NCI-H1436 treated with DMSO at 0.1 percent for 48 hours (cell line): ENCODE results near the gene B3GALT5.
"Not testable (repeated sequence)": the region's sequence is repeated elsewhere in the genome, so short reads cannot be mapped to it uniquely, and the experiment has no call there.

Source experiments
- DNase-seq: peaks from one replicate; lab custom pipeline; 2025; lab: John Stamatoyannopoulos, UW

B3GALT5 gene

DNA sequence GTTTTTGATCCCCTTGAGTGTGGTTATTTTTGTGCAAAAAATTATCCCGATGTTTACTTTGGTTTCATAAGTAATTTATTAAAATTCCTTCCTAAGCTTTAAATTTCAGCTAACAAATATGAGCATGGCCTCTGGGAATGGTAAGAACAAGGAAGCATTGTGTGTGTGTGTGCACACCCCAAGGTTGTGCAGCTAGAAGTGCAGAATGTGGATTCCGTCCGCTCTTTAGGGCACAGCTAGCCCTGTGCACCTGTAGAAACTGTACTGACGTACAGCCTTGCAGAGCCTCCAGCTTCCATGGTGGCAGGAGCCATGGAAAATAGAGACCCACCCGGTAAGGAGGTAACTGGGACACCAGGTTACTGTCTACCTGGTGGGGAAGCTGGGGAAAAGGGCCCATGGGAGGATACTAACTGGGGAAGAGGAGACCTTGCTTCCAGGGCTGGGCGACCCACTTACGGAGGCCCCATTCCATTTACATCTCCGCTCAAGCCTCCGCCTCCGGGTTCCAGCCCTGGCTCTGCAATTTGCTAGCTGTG lies 54.7 kb downstream of the B3GALT5 start:
- DNase-seq, result no peak

DNA sequence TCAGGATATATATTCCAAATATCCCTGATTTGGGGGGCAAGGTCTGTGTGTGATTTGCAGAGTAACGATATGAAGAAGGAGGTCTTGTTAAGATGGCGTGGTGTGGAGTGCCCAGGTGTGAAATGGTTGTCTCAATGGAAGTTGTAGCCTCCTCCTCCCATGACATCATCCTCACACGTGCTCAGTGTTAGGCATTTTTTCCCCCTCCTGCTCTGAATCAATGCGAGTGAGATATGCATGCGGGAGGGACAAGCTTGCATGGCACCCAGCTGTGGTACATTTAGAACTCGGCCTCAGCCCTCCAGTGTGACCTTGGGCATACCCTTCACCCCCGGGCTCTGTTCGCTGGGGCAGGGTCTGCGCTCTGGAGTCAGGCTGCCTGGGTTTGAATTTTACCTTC lies 55.6 kb downstream of the B3GALT5 start:
- no peak for DNase-seq

DNA sequence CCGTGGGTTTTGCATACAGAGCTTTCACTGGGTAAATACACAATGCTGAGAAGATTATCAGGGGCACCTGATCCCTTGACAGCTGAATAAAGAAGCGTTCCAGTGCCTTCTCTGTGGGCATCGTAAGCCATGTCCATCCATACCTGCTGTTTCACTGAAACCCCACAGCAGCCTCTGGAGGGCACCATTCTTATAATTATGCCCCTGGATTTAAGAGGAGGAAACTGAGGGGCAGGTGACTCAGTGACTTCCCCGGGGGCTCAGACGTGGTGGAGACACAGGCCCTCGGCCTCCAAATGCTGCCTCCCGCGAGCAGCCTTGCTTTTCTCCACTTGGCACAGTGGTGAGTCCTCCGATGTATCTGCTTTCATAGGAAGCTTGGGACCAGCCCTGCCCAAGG lies 56.7 kb downstream of the B3GALT5 start:
- DNase-seq, result no peak

DNA sequence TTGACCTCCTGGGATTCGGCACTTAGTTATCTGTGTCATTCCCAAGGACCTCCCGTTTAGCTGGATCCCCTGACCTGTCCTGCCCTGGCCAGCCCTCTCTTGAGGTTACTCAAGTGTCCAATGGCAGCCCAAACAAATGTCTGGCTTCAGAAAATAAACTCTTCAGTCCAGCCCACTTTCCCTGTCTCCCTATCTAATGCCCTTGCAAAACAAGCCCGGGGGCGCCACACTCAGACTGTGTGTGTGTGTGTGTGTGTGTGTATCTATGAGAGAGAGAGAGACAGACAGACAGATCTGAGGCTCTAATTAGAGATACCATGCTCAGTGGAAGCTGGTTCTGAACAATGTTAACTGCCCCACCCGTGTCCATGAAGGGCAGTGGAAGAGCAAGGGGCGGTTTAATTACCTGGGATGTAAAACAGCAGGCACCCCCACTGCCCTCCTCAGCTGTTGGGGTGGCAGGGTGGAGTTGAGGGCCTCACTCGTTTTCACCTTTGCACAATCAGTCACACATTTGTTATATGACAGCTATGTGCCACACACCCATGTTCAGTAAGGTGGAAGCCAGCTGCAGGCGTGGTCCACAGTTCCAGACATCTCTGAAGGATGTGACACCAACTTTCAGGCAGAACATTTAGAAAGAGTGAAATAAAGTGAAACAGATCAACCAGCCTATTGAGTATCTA lies 57.4 kb downstream of the B3GALT5 start:
- DNase-seq, result no peak

DNA sequence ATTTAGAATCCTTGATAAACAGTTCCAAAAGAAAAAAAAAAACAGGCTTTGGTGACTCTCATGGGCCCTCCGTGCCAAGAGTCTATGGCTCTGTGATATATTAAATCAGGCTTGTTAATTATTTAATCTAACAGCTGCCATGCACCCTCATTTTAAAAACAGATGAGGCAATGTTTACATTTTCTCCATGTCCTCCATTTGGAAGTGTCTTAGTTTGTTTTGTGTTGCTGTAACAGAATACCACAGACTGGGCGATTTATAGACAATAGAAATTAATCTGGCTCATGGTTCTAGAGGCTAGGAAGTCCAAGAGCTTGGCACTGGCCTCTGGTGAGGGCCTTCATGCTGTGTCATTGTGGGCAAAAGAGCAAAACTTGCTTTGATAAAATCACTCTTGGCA lies 58.0 kb downstream of the B3GALT5 start:
- DNase-seq, result no peak

DNA sequence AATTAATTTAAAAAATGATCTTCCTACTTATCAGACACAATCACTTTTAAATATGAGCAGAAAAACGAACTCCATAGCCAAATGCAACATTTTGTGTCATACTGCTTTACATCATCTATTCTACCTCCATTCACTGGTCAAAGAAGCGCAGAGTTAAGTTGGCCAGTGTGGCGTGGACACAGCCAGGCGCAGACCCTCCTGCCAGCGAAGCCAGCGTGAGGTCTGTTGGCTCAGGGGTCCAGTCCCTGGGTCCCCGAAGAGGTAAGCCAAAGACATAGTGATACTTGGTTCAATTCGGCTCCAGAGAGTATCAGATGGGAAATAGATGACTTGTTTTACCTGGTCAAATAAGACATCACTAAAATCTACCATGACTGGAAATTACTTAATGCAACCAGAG lies 59.2 kb downstream of the B3GALT5 start:
- no peak for DNase-seq

DNA sequence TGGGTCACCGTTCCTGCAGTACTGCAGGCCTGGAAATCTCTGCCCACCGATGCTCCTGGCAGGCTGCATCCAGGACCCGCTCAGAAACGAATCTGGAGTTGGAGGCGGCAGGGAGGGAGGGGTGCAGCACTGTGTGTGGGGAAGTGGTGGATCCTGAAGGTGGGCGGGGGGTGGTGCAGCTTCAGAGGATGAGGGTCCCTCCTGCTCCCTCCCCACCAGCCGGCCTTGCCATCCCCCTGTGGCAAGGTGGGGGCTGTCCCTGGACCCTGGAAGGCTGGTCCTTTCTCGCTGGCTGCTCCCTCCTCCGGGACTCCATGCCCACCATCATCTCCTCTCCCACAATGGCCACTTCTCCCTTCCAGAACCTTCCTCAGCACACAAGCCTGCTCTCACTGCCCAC lies 60.4 kb downstream of the B3GALT5 start:
- DNase-seq, result no peak

DNA sequence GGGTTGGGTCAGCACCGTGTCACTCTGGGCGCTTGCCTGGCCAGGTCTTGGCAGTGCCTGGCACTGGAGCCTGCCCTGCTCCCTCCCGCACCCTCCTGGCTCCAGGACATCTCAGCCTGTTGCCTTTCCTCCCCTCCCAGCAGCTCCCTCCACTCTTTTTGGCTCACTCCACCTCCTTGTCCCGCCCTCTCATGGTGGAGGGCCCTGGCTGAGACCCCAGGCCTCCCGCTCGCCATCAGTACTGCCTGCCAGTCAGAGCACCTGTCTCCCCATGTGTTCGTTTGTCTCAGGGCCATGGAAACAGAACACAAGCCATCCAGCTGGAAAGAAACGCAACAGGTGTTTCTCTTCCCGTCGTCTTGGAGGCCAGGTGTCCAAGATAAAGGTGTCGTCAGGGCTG lies 61.0 kb downstream of the B3GALT5 start:
- no peak for DNase-seq

DNA sequence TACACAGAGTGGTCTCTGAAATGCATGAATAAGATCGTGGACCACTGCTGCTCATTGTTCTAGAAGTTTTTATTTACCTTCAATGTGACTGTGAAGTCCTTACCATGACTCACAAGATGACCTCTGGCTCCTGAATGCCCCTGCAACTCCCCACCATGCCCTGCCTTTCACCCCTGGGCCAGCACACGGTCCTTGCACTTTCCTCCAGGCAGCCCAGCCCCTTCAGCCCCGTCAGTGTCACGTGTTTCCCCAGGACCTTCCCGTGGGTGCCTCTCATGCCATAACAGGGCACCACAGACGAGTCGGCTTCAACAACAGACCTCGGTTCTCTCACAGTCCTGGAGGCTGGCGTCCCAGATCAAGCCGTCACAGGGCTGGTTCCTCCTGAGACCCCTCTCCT lies 62.1 kb downstream of the B3GALT5 start:
- no peak for DNase-seq

DNA sequence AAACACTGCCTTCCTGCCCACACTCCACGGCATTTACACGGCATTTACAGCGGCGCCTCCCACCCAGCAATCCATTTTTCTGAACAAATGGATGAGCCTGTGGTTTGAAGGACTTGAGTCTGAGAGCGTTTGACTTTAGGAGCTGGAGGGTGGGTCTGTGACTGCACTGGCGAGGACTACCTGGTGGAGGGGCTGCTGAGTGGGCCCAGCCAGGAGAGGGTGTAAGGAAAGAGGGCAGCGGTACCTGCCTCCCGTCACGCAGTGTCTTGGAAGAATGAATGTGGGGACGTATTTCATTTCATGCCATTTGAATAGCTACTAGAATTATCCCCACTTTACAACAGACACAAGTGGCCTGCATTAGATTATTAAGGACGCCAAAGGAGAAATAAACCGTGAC lies 62.9 kb downstream of the B3GALT5 start:
- no peak for DNase-seq

DNA sequence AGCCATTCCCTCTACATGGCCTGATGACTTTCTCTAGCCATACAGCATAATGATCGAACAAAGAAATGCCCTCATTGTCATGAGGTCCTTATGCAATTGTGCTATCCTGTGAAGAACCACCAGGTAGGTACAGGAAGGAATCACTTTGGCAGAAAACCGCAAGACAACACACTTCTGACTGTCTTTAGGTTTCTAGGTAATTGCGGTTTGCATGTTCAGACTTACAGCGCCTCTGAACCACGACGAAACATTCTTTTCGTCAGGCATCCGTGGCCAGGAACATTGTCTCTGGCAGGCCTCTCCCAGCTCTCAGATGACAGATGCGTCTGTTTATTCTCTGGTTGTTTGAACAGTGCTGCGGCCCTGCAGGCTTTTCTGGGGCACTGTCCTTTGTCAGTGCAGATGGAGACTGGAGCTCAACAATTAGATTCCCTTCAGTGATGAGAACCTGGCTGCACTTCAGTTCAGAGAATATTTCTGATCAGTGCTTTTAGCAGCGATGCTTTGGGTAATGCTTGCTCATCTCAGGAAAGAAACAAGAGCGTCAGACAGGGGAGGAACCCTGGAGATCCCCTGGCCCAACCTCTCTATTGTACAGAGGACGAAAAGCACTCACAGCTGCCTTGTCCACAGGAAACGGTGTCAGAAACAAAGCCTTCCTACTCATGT lies 63.4 kb downstream of the B3GALT5 start:
- peak; percentile 71 for DNase-seq

DNA sequence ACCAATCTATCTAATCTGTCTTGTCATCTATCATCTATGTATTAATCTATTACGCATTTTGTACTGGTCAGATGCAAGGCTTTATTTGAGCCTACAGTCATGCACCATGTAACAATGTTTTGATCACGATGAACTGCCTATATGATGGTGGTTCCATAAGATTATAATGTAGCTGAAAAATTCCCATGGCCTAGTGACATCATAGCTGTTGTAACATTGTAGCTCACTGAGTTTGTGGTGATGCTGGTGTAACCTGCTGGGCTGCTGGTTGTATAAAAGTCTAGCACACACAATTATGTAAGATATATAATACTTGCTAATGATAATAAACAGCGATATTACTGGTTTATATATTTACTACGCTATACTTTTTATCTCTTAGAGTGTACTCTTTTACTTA lies 67.5 kb downstream of the B3GALT5 start:
- no peak for DNase-seq

DNA sequence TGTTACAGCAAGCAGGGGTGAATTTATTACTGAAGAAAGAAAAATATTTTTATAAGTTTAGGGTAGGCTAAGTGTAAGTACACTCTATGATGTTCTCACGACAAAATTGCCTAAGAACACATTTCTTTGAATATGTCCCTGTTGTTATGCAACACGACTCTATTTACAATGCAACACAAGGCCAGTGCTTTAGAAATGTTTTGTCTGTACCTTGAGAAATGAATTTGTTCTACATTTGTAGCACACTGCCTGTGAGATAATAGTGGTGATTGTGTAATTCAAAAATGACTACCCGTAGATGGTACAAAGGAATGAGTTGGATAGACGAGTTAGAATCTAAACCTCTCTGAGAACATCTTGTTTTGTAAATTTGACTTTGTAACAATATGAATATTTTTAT lies 68.5 kb downstream of the B3GALT5 start:
- DNase-seq, result no peak

DNA sequence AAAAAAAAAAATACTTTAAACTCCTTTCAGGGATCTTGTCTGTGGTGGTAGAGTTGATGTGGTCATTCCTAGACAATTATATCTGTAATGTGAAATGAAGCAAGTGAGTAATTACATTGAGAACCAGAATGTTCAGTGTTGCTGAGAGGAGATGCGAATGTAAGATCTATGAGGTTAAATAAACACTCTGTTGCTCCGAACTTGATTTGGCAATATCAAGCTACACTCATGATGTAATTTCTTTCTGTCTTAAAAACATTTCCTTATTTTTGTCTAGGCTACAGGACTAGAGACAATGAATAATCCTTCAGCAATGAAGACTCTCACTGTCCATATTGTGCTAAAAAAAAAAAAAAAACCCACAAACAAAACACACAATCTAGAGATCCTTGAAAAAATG lies 69.1 kb downstream of the B3GALT5 start:
- no peak for DNase-seq

DNA sequence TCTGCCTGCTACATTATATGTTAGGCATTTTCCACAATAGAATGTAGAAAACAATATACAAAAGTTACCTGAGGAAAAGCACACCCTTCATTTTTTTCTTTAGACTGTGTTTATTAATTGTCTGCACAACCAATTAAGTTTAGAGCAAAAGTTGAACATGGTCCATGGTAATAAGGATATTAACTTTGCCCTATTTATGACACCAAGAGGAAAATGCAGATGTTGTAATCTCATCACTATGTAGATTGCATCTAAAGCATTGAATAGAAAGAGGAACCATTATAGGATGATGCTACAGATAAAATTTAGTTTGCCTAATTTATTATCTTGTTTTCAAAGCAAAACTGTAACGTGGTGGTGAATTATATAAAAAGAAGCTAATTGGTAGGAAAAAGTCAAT lies 72.5 kb downstream of the B3GALT5 start:
- no peak for DNase-seq

DNA sequence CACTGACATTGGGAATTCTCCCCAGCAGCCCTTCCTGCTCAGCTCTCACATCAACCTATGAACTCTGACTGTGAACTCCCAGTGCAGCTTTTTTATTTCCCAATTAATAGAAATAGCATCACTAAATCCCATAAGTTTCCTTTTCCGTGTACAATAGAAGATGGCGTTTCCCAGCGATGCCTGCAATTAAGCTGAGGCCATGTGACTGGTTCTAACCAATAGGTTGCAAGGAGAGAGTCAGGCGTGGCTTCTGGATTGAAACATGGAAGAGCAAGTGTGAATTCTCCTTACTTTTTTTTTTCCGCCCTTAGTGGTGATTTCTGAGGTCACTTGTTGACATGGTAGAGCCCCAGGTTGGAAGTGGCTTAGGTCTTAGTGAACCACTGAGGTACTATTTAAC lies 73.3 kb downstream of the B3GALT5 start:
- DNase-seq, result no peak

DNA sequence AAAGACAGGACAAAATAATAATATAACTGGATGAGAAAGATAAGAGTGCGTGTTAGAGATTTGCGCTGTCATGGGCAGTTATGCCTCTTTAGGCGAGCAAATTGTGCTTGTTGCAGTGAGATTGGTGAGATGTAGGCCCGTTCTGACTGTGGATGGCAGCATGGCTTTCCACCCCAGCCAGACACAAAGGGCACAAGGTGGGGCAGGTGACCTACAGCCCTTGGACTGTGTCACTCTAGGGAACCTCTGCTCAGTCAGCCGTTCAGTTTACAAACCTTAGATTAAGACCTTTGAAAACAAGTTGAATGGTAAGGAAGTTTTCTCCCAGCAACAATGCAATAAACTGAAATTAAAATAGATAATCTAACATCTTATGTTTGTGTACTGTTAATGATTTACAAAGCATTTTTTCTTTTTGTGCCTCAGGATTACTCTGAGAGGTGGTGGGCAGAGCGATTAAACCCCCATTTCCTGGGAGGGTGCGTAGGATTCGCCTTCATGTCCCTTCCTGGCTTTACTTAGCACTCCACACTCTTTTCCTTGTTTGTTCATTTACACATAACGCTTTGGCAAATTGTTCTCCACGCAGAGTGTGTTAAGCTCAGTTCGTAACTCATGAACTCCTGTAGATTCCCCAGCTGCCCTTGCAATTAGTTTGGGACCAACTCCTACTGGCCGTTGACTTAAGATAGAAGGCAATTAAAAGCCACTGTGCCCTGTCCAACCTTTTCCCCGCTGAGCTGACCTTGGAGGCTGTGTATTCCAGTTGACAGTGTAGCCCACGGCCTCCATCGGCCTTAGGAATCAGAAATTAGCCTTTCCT lies 74.1 kb downstream of the B3GALT5 start:
- no peak for DNase-seq

DNA sequence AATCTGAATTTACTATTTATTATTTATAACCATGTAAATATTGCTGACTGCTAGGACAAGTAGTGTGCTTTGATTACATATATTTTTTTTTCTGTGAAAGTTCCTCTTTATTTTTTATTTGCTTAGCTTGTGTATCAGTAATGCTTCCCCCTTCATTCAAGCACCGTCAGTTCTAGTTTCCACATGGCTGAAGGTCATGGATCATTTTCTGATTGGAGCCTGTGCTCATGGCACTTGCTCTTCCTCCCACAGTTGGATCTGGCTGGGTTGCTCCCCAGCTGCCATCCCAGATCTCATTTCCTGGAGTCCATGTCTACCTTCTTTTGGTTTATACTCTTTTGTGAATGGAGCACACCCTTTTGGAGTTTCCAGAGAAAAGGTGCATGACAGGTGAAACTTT lies 75.3 kb downstream of the B3GALT5 start:
- no peak for DNase-seq

DNA sequence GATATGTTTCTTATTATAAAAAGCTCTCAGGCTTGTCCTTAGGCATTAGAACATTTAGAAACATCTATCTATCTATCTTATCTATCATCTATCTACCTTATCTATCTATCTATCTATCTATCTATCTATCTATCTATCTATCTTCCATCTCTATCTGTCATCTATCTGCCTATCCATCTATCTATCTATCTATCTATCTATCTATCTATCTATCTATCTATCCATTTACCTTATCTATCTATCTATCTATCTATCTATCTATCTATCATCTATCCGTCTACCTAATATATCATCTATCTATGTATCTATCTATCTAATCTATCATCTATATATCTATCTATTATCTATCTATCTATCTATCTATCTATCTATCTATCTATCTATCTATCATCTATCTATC lies 77.1 kb downstream of the B3GALT5 start:
- DNase-seq, result not testable (repeated sequence)

DNA sequence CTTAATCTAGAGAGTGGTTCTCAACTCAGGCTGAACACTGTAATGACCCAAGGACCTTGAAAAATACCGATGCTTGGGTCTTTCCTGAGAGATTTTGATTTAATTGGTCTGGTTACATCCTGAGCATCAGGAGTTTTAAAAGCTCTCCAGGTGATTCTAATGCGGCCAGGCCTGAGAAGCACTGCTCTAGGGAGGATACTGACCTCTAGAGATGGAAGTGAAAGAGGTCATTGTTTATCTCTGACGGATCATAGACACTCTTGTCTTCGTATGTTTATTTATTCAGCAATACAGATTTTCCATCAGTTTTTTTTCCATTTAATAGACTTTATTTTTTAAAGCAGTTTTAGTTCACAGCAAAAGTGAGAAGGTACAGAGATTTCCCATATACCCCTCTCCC lies 77.7 kb downstream of the B3GALT5 start:
- DNase-seq, result no peak

DNA sequence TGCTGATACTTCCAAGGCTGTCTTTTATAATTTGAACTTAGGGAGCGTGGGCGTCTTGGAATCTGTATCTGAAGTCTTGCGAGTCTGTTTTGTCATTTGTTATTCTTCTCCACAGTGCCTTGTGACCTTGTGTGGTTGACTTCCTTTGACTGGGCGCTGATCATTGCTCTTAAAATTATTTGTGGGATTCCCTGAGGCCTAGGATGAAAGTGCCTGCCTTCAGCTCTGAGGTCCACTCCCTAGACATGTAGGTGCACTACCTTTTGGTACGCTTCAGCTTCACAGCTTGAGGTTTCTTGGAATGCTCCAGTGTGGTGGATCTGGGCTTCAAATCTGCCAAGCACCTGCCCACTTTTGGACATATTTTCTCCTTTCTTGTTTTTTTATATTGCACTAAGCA lies 82.0 kb downstream of the B3GALT5 start:
- DNase-seq, result no peak

DNA sequence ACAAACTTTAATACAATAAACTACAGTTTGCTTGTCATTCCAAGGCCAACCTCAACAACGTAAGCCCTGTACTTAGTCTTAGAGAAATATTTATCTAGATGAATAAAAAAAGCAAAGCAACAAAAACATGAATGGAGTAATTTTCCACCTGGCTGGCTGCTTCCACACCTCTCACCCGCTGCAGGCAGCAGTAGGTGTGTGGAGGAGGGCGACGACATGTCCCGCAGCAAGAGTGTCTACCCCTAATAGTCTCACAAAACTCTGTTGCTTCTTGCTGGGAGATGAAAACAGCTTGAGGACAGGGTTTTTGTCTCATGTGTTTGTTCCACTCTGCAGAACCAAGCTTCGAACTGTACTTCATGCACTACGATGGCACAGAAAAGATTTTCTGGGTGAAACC lies 83.5 kb downstream of the B3GALT5 start:
- no peak for DNase-seq

DNA sequence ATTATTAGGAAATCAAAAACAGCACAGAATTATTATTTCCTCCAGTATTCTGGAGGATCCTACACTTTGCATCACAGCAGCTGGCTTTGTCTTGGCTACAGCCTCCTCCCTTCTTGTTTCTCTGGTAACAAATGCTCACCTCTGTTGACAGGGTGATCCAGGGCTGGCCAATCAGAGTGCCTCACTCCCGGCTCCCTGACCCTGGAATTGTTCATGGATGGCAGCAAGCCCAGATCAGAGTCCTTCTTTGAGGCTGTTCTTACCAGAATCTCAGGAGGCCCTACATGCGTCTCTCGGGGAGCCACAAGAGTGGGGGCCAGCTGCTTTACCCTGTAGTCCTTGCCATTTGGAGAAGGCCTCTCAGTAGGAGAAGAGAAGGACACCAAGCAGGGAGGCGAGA lies 83.9 kb downstream of the B3GALT5 start:
- DNase-seq, result no peak
